Measurements from ENCODE around the gene WBP1. TPM values are rescaled to one million over a fixed set of nuclear protein-coding genes. Genes with fewer than 3 reads are reported as not detected.
A peak's percentile ranks its signal among the peaks of the same experiment; 100 is the strongest.
"Not testable (repeated sequence)": the region's sequence is repeated elsewhere in the genome, so short reads cannot be mapped to it uniquely, and the experiment has no call there.

The WBP1 gene
- total and polyA plus RNA-seq, 4 donors, result 39.5 to 65.0 (median 56.3) TPM

GRCh38 chr2:74462054-74462785 is 4.0 kb downstream of the WBP1 start:
- Histone ChIP-seq H3K27ac (ENCODE audit: low read depth in 1 of 2, low read length in 1 of 2) (no peak overlapping the region), H3K4me1 (ENCODE audit: control insufficient read depth in 5 of 5, insufficient read depth in 5 of 5, low read length in 5 of 5) (peaks cover 6 to 13% (median 10%) of the 10 kb centered on the region in 5 donors), H3K36me3 (ENCODE audit: control insufficient read depth in 4 of 4, insufficient read depth in 4 of 4, low read length in 4 of 4) (peaks cover 4 to 15% (median 7%) of the 10 kb centered on the region in 4 donors), H3K9ac (ENCODE audit: insufficient read depth in 1 of 2, low read length in 2 of 2) (no peak overlapping the region), H3K4me3 (no peak overlapping the region), H3K9me3 (ENCODE audit: control insufficient read depth in 4 of 4, insufficient read depth in 3 of 4, low read length in 3 of 4) (no peaks in the 10 kb centered on the region), H3K27me3 (ENCODE audit: control insufficient read depth in 3 of 3, insufficient read depth in 3 of 3, low read length in 2 of 3) (no peaks in the 10 kb centered on the region)
- DNase-seq, result no peak
- no peak for ATAC-seq (ENCODE audit: insufficient read depth, low FRiP score)
- 94 to 95% methylated on average over 20 of the region's 20 CpGs for WGBS, 2 donors
- TF ChIP-seq CTCF (IDR thresholded peaks at IDR 0.05; ENCODE audit: control extremely low read depth, extremely low read depth), result no peak

GRCh38 chr2:74462786-74463105 is 4.5 kb downstream of the WBP1 start:
- H3K27me3 ChIP-seq (ENCODE audit: control insufficient read depth in 3 of 3, insufficient read depth in 3 of 3, low read length in 2 of 3), result no peaks in the 10 kb centered on the region
- H3K4me1 ChIP-seq (ENCODE audit: control insufficient read depth in 5 of 5, insufficient read depth in 5 of 5, low read length in 5 of 5), result peaks cover 6 to 13% (median 10%) of the 10 kb centered on the region in 5 donors
- no peak overlapping the region for H3K4me3 ChIP-seq
- no peak for ATAC-seq (ENCODE audit: insufficient read depth, low FRiP score)
- H3K36me3 ChIP-seq (ENCODE audit: control insufficient read depth in 4 of 4, insufficient read depth in 4 of 4, low read length in 4 of 4), result peaks cover 4 to 15% (median 7%) of the 10 kb centered on the region in 4 donors
- H3K9ac ChIP-seq (ENCODE audit: insufficient read depth in 1 of 2, low read length in 2 of 2), result no peak overlapping the region
- WGBS, 2 donors, result 88 to 90% methylated on average over 4 of the region's 4 CpGs
- H3K9me3 ChIP-seq (ENCODE audit: control insufficient read depth in 4 of 4, insufficient read depth in 3 of 4, low read length in 3 of 4), result no peaks in the 10 kb centered on the region
- no peak for DNase-seq
- TF ChIP-seq CTCF (IDR thresholded peaks at IDR 0.05; ENCODE audit: control extremely low read depth, extremely low read depth), result no peak
- no peak overlapping the region for H3K27ac ChIP-seq (ENCODE audit: low read depth in 1 of 2, low read length in 1 of 2)

- Histone ChIP-seq H3K27me3 (ENCODE audit: control insufficient read depth in 3 of 3, insufficient read depth in 3 of 3, low read length in 2 of 3) (no peaks in the 10 kb centered on the region), H3K9ac (ENCODE audit: insufficient read depth in 1 of 2, low read length in 2 of 2) (peak overlapping the region in 1 of 2 donors; percentile 42), H3K9me3 (ENCODE audit: control insufficient read depth in 4 of 4, insufficient read depth in 3 of 4, low read length in 3 of 4) (no peaks in the 10 kb centered on the region), H3K4me1 (ENCODE audit: control insufficient read depth in 5 of 5, insufficient read depth in 5 of 5, low read length in 5 of 5) (peaks cover 6 to 11% (median 9%) of the 10 kb centered on the region in 5 donors), H3K27ac (ENCODE audit: low read depth in 1 of 2, low read length in 1 of 2) (peak overlapping the region in 1 of 2 donors; percentile 92), H3K4me3 (peak overlapping the region; percentile 98), H3K36me3 (ENCODE audit: control insufficient read depth in 4 of 4, insufficient read depth in 4 of 4, low read length in 4 of 4) (peaks cover 4 to 15% (median 7%) of the 10 kb centered on the region in 4 donors)
- TF ChIP-seq CTCF (IDR thresholded peaks at IDR 0.05; ENCODE audit: control extremely low read depth, extremely low read depth), result no peak
- 5 to 8% methylated on average over 13 of the region's 13 CpGs for WGBS, 2 donors
- DNase-seq (no peak), ATAC-seq (ENCODE audit: insufficient read depth, low FRiP score) (no peak)
Measured at GRCh38 chr2:74464406-74464805, 6.2 kb downstream of the WBP1 start.

GRCh38 chr2:74470742-74471141 is 12.5 kb downstream of the WBP1 start:
- Histone ChIP-seq H3K36me3 (ENCODE audit: control insufficient read depth in 4 of 4, insufficient read depth in 4 of 4, low read length in 4 of 4) (peaks cover 6 to 12% (median 9%) of the 10 kb centered on the region in 4 donors), H3K4me1 (ENCODE audit: control insufficient read depth in 5 of 5, insufficient read depth in 5 of 5, low read length in 5 of 5) (peaks cover 4 to 15% (median 6%) of the 10 kb centered on the region in 5 donors)
- H3K27ac ChIP-seq (ENCODE audit: low read depth in 1 of 2, low read length in 1 of 2); H3K9ac ChIP-seq (ENCODE audit: insufficient read depth in 1 of 2, low read length in 2 of 2); H3K9me3 ChIP-seq (ENCODE audit: control insufficient read depth in 4 of 4, insufficient read depth in 3 of 4, low read length in 3 of 4); H3K4me3 ChIP-seq; ATAC-seq (ENCODE audit: insufficient read depth, low FRiP score); DNase-seq; H3K27me3 ChIP-seq (ENCODE audit: control insufficient read depth in 3 of 3, insufficient read depth in 3 of 3, low read length in 2 of 3): not testable (repeated sequence)
- WGBS, 2 donors, result 97 to 98% methylated on average over 12 of the region's 12 CpGs

All from lung (tissue), 12 donors.